AG09319 (cell line): ENCODE measurements around the gene SEMA3G.

Source experiments
- DNase-seq: peaks from one replicate; pipeline ENCODE4 v3.0.0-alpha.2; 2010; ENCODE audit warnings: low read depth; ENCODE audit errors: extremely low read depth
- TF ChIP-seq, protein P1 (sequence below): IDR thresholded peaks from 2 replicates; pipeline ENCODE4 v1.5.1; 2011; ENCODE audit warnings: low read depth, mild to moderate bottlenecking, inconsistent platforms, low read length, moderate library complexity

SEMA3G gene

DNA sequence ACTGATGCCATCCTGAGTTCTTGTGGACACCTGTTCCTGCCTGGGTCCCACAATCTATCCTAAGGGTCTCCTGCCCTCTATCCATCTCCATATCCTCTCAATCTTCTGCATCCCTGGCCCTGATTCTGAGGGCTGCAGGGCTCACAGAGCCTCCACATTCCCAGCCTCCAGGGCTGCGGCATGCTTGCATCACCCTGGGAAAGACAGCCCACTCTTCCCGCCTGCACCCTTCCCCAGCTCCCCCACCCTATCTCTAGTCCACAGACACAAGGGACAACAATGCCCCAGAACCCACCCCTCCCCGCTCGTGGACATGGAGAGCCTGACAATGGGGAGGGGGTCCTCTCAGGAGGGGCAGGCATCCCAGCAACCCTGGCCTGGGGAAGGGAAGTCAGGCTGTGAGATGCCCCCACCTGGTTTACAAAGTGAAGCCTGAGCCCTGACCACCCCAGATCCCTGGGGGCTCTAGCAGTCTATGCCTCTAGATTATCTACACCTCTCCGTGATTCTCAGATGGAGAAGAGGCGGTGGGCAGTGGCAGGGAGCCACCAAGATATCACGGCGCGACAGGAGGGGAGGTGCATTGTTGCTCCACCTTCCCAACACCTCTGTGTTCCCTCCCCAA is 10.3 kb downstream of the SEMA3G start:
- no peak for DNase-seq
- TF ChIP-seq, protein P1, sequence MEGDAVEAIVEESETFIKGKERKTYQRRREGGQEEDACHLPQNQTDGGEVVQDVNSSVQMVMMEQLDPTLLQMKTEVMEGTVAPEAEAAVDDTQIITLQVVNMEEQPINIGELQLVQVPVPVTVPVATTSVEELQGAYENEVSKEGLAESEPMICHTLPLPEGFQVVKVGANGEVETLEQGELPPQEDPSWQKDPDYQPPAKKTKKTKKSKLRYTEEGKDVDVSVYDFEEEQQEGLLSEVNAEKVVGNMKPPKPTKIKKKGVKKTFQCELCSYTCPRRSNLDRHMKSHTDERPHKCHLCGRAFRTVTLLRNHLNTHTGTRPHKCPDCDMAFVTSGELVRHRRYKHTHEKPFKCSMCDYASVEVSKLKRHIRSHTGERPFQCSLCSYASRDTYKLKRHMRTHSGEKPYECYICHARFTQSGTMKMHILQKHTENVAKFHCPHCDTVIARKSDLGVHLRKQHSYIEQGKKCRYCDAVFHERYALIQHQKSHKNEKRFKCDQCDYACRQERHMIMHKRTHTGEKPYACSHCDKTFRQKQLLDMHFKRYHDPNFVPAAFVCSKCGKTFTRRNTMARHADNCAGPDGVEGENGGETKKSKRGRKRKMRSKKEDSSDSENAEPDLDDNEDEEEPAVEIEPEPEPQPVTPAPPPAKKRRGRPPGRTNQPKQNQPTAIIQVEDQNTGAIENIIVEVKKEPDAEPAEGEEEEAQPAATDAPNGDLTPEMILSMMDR = no peak

- DNase-seq = no peak
- TF ChIP-seq, protein P1 = no peak
Measured at GRCh38 chr3:52433996-52434479, 10.9 kb downstream of the SEMA3G start.

- TF ChIP-seq, protein P1 = no peak
- no peak for DNase-seq
Measured at GRCh38 chr3:52433328-52433995, 11.4 kb downstream of the SEMA3G start.

- no peak for DNase-seq
- TF ChIP-seq, protein P1 = no peak
Measured at GRCh38 chr3:52432691-52433141, 12.2 kb downstream of the SEMA3G start.

DNA sequence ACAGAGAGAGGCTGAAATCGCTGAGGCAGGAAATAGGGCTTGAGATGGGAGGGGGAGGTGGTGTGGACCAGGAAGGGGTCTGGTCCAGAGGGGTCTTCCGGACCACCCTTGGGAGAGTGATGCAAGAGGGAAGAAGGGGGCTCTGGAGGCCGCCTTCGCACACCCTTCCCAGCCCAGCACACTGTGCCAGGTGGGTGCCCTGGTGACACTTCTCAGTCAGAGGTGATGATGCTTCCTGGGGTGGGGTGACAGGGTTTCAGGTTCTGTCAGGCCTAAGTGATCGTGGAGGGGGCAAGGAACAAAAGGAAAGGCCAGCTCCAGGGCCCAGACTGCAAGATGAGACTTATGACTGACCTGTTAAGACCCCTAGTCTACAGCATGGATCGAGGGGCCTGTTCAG is 12.7 kb downstream of the SEMA3G start:
- TF ChIP-seq, protein P1 = no peak
- DNase-seq = no peak

DNA sequence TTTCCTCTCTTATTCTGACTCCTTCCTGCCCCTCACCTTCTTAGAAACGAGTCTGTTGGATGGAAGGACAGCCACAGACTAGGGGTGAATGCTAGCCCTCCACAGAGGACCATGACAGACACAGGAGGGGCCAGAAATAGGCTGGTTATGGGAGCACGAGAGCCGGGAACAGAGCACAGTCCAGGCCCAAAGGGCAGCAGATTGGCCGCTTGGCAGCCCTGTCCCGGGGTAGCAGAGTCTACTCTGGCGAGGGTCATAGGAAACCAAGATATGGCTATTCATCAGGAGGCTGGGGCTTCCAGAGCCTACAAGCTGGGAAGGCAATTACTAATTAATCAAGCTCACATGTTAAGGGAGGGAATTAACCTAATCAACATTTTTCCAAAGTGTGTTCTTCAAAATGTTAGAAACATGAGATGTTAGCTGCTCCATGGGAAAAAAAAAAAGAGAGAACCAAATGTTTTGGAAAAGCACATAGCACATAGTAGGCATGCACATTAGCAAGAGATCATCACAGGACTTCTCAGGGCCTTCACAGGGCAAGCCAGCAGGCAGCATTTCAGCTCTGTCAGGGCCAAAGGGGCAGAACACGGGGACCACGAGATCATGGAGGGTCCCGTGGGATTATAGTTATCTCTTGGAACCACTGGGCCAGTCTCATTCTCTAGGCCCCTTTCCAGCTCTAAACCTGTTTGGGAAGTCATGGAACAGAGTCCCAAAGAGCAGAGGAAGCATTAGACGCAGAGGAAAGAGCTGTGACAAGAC is 13.3 kb downstream of the SEMA3G start:
- no peak for DNase-seq
- TF ChIP-seq, protein P1 = no peak

- no peak for DNase-seq
- TF ChIP-seq, protein P1 = no peak
Measured at GRCh38 chr3:52430416-52430810, 14.5 kb downstream of the SEMA3G start.
